ENCODE results near the gene ORAI2. TPM values are rescaled to one million over a fixed set of nuclear protein-coding genes. Genes with fewer than 3 reads are reported as not detected.

The ORAI2 gene
- total and polyA plus RNA-seq, 8 donors: 4.1 to 13.5 (median 7.1) TPM

- H3K36me3 ChIP-seq: peaks cover 0 to 8% (median 6%) of the 10 kb centered on the region in 3 donors
Measured at GRCh38 chr7:102425639-102426267, 7.6 kb upstream of the ORAI2 start.

GRCh38 chr7:102426268-102427018 is 6.9 kb upstream of the ORAI2 start:
- no peak for FAIRE-seq
- H3K4me1 ChIP-seq: no peaks in the 10 kb centered on the region
- no peak for DNase-seq
- peaks cover 0 to 8% (median 6%) of the 10 kb centered on the region in 3 donors for H3K36me3 ChIP-seq
- intact Hi-C loops (cut with DNase I): no loop called here
- peak in 3 of 4 donors; percentile 5 to 63 (median 41) for ATAC-seq
- WGBS, 2 donors: 88 to 89% methylated on average over 16 of the region's 16 CpGs
- no peak overlapping the region for H3K4me3 ChIP-seq
- peak overlapping the region in 2 of 4 donors; percentile 48 to 72 for H3K27ac ChIP-seq
- no peaks in the 10 kb centered on the region for H3K9me3 ChIP-seq
- no peaks in the 10 kb centered on the region for H3K27me3 ChIP-seq
- no peak for TF ChIP-seq CTCF (IDR thresholded peaks at IDR 0.05)

More at GRCh38 chr7:102425639-102426267, 7.6 kb upstream of the ORAI2 start:
- ATAC-seq: peak in 3 of 4 donors; percentile 14 to 78 (median 71)
- Histone ChIP-seq H3K27ac (peak overlapping the region in 2 of 4 donors; percentile 48 to 72), H3K27me3 (no peaks in the 10 kb centered on the region), H3K9me3 (no peaks in the 10 kb centered on the region), H3K4me1 (no peaks in the 10 kb centered on the region), H3K4me3 (no peak overlapping the region)
- intact Hi-C loops (cut with DNase I): no loop called here
- FAIRE-seq: no peak
- peak in 2 of 6 donors; percentile 56 to 60 for DNase-seq
- TF ChIP-seq CTCF (IDR thresholded peaks at IDR 0.05): no peak
- 83 to 86% methylated on average over 25 of the region's 25 CpGs for WGBS, 2 donors

- no peak for TF ChIP-seq CTCF (IDR thresholded peaks at IDR 0.05)
- ATAC-seq: no peak
- no peaks in the 10 kb centered on the region for H3K9me3 ChIP-seq
- no peaks in the 10 kb centered on the region for H3K4me1 ChIP-seq
- H3K36me3 ChIP-seq: peaks cover 0 to 8% (median 6%) of the 10 kb centered on the region in 3 donors
- DNase-seq: no peak
- H3K27me3 ChIP-seq: no peaks in the 10 kb centered on the region
- H3K27ac ChIP-seq: peak overlapping the region in 2 of 4 donors; percentile 48 to 72
- no peak for FAIRE-seq
- intact Hi-C loops (cut with DNase I): no loop called here
- WGBS, 2 donors: 87 to 90% methylated on average over 5 of the region's 5 CpGs
- no peak overlapping the region for H3K4me3 ChIP-seq
Measured at GRCh38 chr7:102427019-102427405, 6.4 kb upstream of the ORAI2 start.

- no peak for ATAC-seq
- WGBS, 2 donors: 92 to 99% methylated on average over 10 of the region's 10 CpGs
Measured at GRCh38 chr7:102429141-102429899, 4.1 kb upstream of the ORAI2 start.

More at GRCh38 chr7:102429141-102429899, 4.1 kb upstream of the ORAI2 start:
- Histone ChIP-seq H3K27ac (no peak overlapping the region), H3K27me3 (no peaks in the 10 kb centered on the region), H3K4me3 (no peak overlapping the region), H3K36me3 (peaks cover 0 to 8% (median 6%) of the 10 kb centered on the region in 3 donors), H3K9me3 (no peaks in the 10 kb centered on the region), H3K4me1 (peaks cover 0 to 4% (median 0%) of the 10 kb centered on the region in 3 donors)
- no peak for TF ChIP-seq CTCF (IDR thresholded peaks at IDR 0.05)
- FAIRE-seq (no peak), DNase-seq (no peak)
- intact Hi-C loops (cut with DNase I): no loop called here

Data from pancreas (tissue), 10 donors.